Stimulated activated effector memory CD8-positive, alpha-beta T cell treated with anti-CD3 and anti-CD28 coated beads, Interleukin-12 subunit alpha, Interleukin-12 subunit beta, amount 100 ng/mL, for 72 hours (primary cell): ENCODE results near the gene OSGIN1.
A peak's percentile ranks its signal among the peaks of the same experiment; 100 is the strongest.

ENCODE experiments used
- ATAC-seq: fragments of 150-1000 bp; cut with Tn5 transposase; 2 replicates; pipeline ENCODE4 v1.10.0; 2021
- DNase-seq, 2 donors: peaks; one replicate each; pipeline ENCODE4 v3.0.0; 2021 to 2022; ENCODE audit warnings: low spot score in 2 of 2
- H3K27ac Mint-ChIP-seq: one replicate; pipeline ENCODE4 v1.8.0; 2022; ENCODE audit warnings: mild to moderate bottlenecking, mixed read lengths
- H3K36me3 Mint-ChIP-seq: one replicate; pipeline ENCODE4 v1.8.0; 2022; ENCODE audit warnings: mild to moderate bottlenecking, mixed read lengths
- H3K4me1 Mint-ChIP-seq: one replicate; pipeline ENCODE4 v1.8.0; 2022; ENCODE audit warnings: mixed read lengths
- H3K4me3 Mint-ChIP-seq: one replicate; pipeline ENCODE4 v1.8.0; 2022; ENCODE audit warnings: mild to moderate bottlenecking, mixed read lengths
- H3K9me3 Mint-ChIP-seq: one replicate; pipeline ENCODE4 v1.8.0; 2022; ENCODE audit warnings: mixed read lengths

OSGIN1 gene

GRCh38 chr16:83920894-83921491 lies 32.0 kb upstream of the OSGIN1 start:
- peaks cover 11% of the 10 kb centered on the region for H3K36me3 Mint-ChIP-seq
- no peak overlapping the region for H3K4me3 Mint-ChIP-seq
- H3K27ac Mint-ChIP-seq: peak overlapping the region; percentile 38
- H3K4me1 Mint-ChIP-seq: peaks cover 34% of the 10 kb centered on the region
- no peaks in the 10 kb centered on the region for H3K9me3 Mint-ChIP-seq
- no peak for ATAC-seq
- DNase-seq: no peak

DNA sequence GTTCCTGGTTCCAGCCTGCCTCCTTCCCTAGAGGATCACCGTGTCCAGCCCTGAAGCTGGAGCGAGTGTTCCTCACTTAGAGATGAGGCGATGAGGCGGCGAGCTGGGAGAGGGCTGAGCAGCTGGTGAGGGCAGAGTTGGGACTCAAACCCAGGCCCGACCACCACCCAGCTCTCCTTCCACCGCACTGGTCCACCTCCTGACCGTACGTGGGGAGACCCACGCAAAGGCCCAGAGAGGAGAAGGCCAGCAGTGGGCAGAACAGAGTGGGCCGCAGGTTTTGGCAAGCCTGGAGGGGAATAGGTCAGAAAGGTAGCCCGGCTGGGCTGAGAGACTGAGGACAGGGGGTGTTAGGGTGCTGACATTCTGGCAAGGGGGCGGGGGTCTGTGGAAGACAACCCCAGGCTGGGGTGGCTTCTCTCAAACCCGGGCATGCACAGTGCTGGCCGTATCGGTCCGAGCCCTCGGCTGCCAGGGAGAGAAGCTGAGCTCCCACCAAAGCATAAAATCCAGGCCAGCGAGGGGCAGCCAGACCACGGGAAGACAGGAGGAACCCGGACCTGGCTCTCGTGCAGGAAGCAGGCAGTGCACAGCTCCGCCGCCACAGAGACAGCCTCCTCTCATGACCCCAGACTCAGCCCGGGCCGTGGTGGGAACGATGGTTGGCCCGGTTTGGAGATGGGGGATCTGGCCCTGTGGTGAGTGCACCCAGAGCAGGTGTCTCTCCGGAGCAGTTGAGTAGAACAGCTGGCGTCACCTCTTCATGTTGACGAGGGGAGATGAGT lies 29.3 kb upstream of the OSGIN1 start:
- DNase-seq (no peak), ATAC-seq (no peak)
- H3K4me1 Mint-ChIP-seq: peaks cover 35% of the 10 kb centered on the region
- H3K27ac Mint-ChIP-seq: peak overlapping the region; percentile 61
- no peaks in the 10 kb centered on the region for H3K36me3 Mint-ChIP-seq
- no peaks in the 10 kb centered on the region for H3K9me3 Mint-ChIP-seq
- H3K4me3 Mint-ChIP-seq: no peak overlapping the region

- no peak for ATAC-seq
- no peak for DNase-seq
- Mint-ChIP-seq H3K4me3 (no peak overlapping the region), H3K36me3 (no peaks in the 10 kb centered on the region), H3K9me3 (no peaks in the 10 kb centered on the region), H3K4me1 (peaks cover 28% of the 10 kb centered on the region), H3K27ac (peak overlapping the region; percentile 72)
These were observed 28.4 kb upstream of the OSGIN1 start for GRCh38 chr16:83924686-83925085.

DNA sequence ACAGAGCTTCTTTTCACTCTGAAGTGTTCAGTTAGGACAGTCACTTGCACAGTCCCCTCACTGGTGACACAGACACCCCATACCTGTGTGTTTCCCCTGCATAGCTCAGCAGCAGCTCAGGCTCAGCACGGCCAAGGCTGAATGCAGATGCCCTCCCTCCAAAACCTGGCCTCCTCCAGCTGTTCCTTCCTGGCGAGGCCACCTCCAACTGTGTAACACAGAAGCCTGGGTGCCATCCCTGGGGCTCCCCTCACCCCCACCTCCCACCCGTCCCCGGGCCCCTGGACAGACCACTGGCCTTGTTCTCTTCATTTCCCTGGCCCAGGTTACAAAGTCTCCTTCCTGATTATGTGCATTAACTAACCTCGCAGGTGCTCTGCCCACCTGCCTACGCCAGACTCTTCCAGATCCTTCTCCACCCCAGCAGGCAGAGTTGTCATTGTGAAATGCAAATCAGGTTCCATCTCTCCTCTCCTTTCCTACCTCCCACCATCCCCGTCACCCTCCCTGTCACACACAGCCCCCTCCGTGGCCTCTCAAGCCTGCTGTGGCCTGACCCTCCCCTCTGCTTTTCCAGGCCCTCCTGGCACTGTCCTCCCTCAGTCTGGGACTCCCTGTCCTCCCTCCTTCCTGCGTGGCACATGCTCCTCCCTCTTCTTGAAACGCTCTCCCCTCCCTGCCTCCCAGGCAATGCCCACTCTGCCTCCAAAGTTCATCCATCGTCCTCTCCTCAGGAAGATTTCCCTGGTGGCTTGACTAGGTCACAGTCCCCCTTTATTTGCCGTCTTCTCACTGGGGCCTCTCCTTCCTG lies 27.7 kb upstream of the OSGIN1 start:
- Mint-ChIP-seq H3K4me3 (no peak overlapping the region), H3K27ac (peak overlapping the region; percentile 76), H3K9me3 (no peaks in the 10 kb centered on the region), H3K4me1 (peaks cover 27% of the 10 kb centered on the region), H3K36me3 (no peaks in the 10 kb centered on the region)
- DNase-seq (no peak), ATAC-seq (no peak)

GRCh38 chr16:83925957-83926725 lies 26.9 kb upstream of the OSGIN1 start:
- Mint-ChIP-seq H3K4me3 (no peak overlapping the region), H3K9me3 (no peaks in the 10 kb centered on the region), H3K4me1 (peaks cover 19% of the 10 kb centered on the region), H3K27ac (peak overlapping the region; percentile 76), H3K36me3 (no peaks in the 10 kb centered on the region)
- DNase-seq: no peak
- no peak for ATAC-seq

GRCh38 chr16:83926726-83927397 lies 26.2 kb upstream of the OSGIN1 start:
- no peaks in the 10 kb centered on the region for H3K9me3 Mint-ChIP-seq
- ATAC-seq (peak; percentile 64), DNase-seq (peak; percentile 57 to 83)
- H3K27ac Mint-ChIP-seq: no peak overlapping the region
- H3K4me1 Mint-ChIP-seq: peaks cover 19% of the 10 kb centered on the region
- no peaks in the 10 kb centered on the region for H3K36me3 Mint-ChIP-seq
- H3K4me3 Mint-ChIP-seq: no peak overlapping the region

- Mint-ChIP-seq H3K4me3 (no peak overlapping the region), H3K36me3 (no peaks in the 10 kb centered on the region), H3K27ac (no peak overlapping the region), H3K4me1 (peaks cover 19% of the 10 kb centered on the region), H3K9me3 (no peaks in the 10 kb centered on the region)
- DNase-seq: no peak
- peak; percentile 55 for ATAC-seq
These were observed 24.5 kb upstream of the OSGIN1 start for GRCh38 chr16:83928341-83929055.

- Mint-ChIP-seq H3K27ac (no peak overlapping the region), H3K36me3 (no peaks in the 10 kb centered on the region), H3K9me3 (no peaks in the 10 kb centered on the region), H3K4me1 (peaks cover 18% of the 10 kb centered on the region), H3K4me3 (no peak overlapping the region)
- ATAC-seq (no peak), DNase-seq (no peak)
These were observed 23.1 kb upstream of the OSGIN1 start for GRCh38 chr16:83929811-83930555.

DNA sequence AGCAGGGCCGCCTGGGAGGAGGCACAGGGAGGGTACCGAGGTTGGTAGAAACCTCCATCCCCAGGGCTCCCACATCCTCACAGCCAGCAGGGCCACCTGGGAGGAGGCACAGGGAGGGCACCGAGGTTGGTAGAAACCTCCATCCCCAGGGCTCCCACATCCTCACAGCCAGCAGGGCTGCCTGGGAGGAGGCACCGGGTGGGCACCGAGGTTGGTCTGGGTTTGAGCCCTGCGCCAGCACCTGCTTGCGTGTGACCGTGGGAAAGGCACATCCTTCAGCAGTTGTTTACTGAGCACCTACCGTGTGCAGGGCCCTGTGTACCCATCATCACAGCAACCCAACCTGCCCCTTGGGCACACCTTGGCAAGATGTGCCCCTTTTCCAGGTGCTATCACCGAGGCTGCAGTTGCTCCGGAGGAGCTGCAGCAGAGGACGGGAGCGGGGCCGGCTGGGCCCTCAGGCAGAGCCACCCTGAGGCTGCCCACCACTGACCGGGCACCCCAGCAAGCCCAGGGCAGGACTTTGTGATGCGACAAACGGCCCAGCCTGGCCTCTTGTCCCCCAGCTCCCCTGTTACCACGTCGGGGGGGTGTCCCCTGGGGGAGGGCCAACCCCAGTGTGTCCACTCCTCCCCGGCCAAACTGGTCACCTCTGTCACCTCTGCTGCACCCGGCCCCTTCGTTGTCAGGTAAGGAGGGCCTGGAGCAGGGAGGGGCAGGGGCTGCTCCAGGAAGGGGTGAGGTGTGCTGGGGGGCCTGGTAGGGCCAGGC lies 22.1 kb upstream of the OSGIN1 start:
- Mint-ChIP-seq H3K4me3 (no peak overlapping the region), H3K27ac (no peak overlapping the region), H3K4me1 (peaks cover 15% of the 10 kb centered on the region), H3K9me3 (no peaks in the 10 kb centered on the region), H3K36me3 (no peaks in the 10 kb centered on the region)
- DNase-seq (no peak), ATAC-seq (no peak)

DNA sequence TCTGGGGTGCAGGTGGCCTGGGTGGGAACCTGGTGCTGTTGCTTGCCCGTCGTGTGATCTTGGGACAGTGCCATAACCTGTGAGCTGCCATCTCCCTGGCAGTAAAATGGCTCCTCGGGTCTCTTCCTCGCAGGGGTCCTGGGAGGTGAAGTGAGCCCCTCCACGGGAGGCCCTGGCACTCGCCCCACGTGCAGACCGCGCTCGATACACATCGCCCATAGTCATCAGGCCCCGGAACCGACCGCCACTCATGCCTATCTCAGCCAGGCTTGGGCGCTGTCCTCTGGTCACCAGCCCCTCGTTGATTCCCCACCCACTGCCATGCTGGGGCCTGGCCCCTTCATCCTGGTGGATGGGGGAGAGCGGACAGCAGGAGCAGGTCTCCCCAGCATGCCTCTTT lies 21.5 kb upstream of the OSGIN1 start:
- peaks cover 11% of the 10 kb centered on the region for H3K4me1 Mint-ChIP-seq
- no peak overlapping the region for H3K4me3 Mint-ChIP-seq

GRCh38 chr16:83932304-83932703 lies 20.7 kb upstream of the OSGIN1 start:
- H3K36me3 Mint-ChIP-seq: no peaks in the 10 kb centered on the region
- H3K27ac Mint-ChIP-seq: no peak overlapping the region
- H3K4me1 Mint-ChIP-seq: peaks cover 8% of the 10 kb centered on the region
- no peak for DNase-seq
- ATAC-seq: no peak
- H3K9me3 Mint-ChIP-seq: no peaks in the 10 kb centered on the region
- H3K4me3 Mint-ChIP-seq: no peak overlapping the region

More for the DNA sequence above, 21.5 kb upstream of the OSGIN1 start:
- Mint-ChIP-seq H3K27ac (no peak overlapping the region), H3K36me3 (no peaks in the 10 kb centered on the region), H3K9me3 (no peaks in the 10 kb centered on the region)
- DNase-seq (no peak), ATAC-seq (no peak)

GRCh38 chr16:83932955-83933673 lies 19.9 kb upstream of the OSGIN1 start:
- no peaks in the 10 kb centered on the region for H3K36me3 Mint-ChIP-seq
- H3K4me3 Mint-ChIP-seq: no peak overlapping the region
- no peak for DNase-seq
- no peak overlapping the region for H3K27ac Mint-ChIP-seq
- H3K4me1 Mint-ChIP-seq: peaks cover 8% of the 10 kb centered on the region
- H3K9me3 Mint-ChIP-seq: no peaks in the 10 kb centered on the region
- ATAC-seq: no peak
